ENCODE results near the gene PROSER1.

The PROSER1 gene

DNA sequence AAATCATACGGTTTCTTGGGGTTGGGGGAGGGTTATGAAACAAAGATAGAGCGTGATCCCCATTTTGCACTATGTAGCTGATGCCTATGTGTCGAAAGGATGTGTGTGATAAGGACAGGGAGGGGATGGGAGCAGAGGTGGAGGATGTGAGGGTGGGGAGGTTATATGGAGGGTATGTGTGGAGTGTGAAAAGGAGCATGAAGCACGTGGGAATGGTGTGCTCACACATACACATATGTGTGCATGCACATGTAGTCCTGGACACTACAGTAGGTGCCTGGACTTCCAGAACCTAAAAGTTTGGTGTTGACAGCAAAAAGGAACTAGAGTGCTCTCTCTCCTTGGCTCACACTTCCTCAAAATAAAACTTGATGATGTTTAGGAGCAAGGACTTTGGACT lies 72.6 kb downstream of the PROSER1 start:
- no peaks in the 10 kb centered on the region for H3K4me1 Mint-ChIP-seq
- no peak overlapping the region for H3K27ac Mint-ChIP-seq

DNA sequence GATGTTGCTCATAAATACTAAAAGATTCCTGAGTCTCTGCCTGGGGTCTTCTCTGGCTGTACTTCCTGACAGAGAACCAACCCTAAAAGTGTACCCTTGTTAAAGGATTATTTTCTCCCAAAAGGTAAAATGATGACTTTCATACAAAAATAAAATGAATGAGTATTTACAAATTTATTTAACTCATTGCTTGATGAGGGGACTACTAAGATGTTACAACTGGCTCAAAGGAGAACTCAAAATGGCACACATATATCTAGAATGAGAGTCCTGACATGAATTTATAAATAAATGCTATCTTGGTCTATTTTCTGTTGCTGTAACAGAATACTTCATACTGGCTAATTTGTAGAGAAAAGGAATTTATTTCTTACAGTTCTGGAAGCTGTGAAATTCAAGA lies 77.7 kb downstream of the PROSER1 start:
- no peaks in the 10 kb centered on the region for H3K36me3 Mint-ChIP-seq (ENCODE audit: low read depth)
- no peak for DNase-seq
- TF ChIP-seq, protein P1, sequence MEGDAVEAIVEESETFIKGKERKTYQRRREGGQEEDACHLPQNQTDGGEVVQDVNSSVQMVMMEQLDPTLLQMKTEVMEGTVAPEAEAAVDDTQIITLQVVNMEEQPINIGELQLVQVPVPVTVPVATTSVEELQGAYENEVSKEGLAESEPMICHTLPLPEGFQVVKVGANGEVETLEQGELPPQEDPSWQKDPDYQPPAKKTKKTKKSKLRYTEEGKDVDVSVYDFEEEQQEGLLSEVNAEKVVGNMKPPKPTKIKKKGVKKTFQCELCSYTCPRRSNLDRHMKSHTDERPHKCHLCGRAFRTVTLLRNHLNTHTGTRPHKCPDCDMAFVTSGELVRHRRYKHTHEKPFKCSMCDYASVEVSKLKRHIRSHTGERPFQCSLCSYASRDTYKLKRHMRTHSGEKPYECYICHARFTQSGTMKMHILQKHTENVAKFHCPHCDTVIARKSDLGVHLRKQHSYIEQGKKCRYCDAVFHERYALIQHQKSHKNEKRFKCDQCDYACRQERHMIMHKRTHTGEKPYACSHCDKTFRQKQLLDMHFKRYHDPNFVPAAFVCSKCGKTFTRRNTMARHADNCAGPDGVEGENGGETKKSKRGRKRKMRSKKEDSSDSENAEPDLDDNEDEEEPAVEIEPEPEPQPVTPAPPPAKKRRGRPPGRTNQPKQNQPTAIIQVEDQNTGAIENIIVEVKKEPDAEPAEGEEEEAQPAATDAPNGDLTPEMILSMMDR (IDR thresholded peaks at IDR 0.05), result no peak
- H3K4me3 Mint-ChIP-seq, result no peak overlapping the region
- no peaks in the 10 kb centered on the region for H3K4me1 Mint-ChIP-seq
- H3K9me3 Mint-ChIP-seq, result peaks cover 20% of the 10 kb centered on the region
- no peaks in the 10 kb centered on the region for H3K27me3 Mint-ChIP-seq (ENCODE audit: low read depth, poor library complexity)
- no peak overlapping the region for H3K27ac Mint-ChIP-seq

More for the DNA sequence above, 72.6 kb downstream of the PROSER1 start:
- Mint-ChIP-seq H3K9me3 (peaks cover 10% of the 10 kb centered on the region), H3K36me3 (ENCODE audit: low read depth) (no peaks in the 10 kb centered on the region), H3K4me3 (no peak overlapping the region), H3K27me3 (ENCODE audit: low read depth, poor library complexity) (no peaks in the 10 kb centered on the region)
- TF ChIP-seq, protein P1 (IDR thresholded peaks at IDR 0.05), result no peak
- DNase-seq, result no peak

Data from nephron progenitor cell (in vitro differentiated cells).